GM12892 (cell line): ENCODE measurements around the gene TSPEAR.

Experiments used
- POLR2A ChIP-seq: IDR thresholded peaks from 2 replicates; pipeline ENCODE4 v1.6.1; 2011; ENCODE audit warnings: low read depth, low read length, control low read depth
- POLR2AphosphoS5 ChIP-seq: IDR thresholded peaks from 2 replicates; pipeline ENCODE4 v1.6.1; 2011; ENCODE audit warnings: low read depth, low read length, control low read depth

- no peak for TF ChIP-seq POLR2A
- no peak for TF ChIP-seq POLR2AphosphoS5
Measured at GRCh38 chr21:44471996-44472395, 239.4 kb downstream of the TSPEAR start.
